ENCODE data around the gene ONECUT3.

ONECUT3 gene

DNA sequence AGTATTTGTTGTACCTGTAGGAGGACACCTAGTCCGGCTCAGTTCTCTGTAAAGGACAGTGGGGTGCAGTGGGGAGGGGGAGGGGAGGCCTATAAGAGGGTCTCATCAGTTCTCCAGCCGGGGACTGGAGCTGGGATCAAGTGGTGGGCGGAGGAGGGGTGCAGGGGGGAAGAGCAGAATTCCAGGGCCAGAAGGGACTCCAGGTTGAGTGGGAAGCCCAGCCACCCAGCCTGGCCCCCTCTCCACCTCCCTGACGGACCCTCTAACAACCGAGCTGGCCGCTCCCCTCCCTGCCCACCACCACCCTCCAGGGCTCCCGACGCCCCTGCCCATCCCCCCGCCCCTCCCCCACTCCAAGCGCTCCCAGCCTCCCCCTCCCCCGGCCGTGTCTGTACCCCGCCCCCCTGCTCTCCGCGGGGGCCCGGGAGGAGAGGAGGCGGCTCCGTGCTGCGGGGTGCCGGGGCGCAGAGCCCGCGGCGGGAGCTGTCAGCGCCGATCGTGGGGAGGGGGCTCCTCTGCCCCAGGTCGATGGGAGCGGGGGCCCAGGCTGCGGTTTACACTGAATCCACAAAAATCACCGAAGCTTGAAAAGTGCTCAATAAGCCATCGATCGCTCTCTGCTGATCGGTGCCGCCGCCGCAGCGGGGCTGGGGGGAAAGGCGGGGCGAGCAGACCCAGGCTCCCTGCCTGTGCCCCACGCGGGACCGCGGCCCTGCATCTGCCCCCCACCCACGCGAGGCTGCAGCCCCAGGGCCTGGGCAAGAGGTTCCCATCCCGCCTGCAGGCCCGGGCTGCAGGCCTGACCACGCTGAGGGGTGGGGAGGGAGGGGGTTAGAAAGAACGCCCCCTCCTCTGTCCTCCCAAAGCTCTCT lies 34.6 kb upstream of the ONECUT3 start:
- WGBS, 2 experiments: 2 to 5% methylated on average over 45 to 47 of the region's 50 CpGs
- H3K36me3 ChIP-seq (ENCODE audit: control insufficient read depth, insufficient read depth, low read length): no peaks in the 10 kb centered on the region
- no peak overlapping the region for H3K27ac ChIP-seq (ENCODE audit: insufficient read depth, low read depth, low read length, poor library complexity, severe bottlenecking)
- H3K4me1 ChIP-seq (ENCODE audit: control insufficient read depth, insufficient read depth, low read length): no peaks in the 10 kb centered on the region
- H3K9me3 ChIP-seq (ENCODE audit: control insufficient read depth, low read length): no peaks in the 10 kb centered on the region
- H3K27me3 ChIP-seq (ENCODE audit: control insufficient read depth, insufficient read depth, low read length, poor library complexity, severe bottlenecking): peaks cover 25% of the 10 kb centered on the region
- H3K4me3 ChIP-seq (ENCODE audit: insufficient read depth, low read depth, low read length): peak overlapping the region; percentile 34

DNA sequence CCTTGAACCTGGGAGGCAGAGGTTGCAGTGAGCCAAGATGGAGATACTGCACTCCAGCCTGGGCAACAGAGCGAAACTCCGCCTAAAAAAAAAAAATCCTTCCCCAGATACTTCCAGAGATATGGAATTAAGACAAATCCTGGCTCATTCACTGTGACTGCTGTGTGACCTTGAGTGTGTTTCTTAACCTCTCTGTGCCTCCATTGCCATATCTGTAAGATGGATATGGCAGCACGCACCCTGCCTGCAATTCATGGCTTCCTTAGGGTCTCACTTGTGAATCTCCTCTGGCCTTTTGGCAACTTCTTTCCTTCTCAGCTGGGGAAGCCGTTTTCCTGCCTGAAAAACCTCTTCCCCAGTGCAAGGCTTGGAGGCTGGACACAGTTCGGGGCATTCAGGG lies 33.8 kb upstream of the ONECUT3 start:
- Histone ChIP-seq H3K4me3 (ENCODE audit: insufficient read depth, low read depth, low read length) (no peak overlapping the region), H3K27ac (ENCODE audit: insufficient read depth, low read depth, low read length, poor library complexity, severe bottlenecking) (no peak overlapping the region), H3K27me3 (ENCODE audit: control insufficient read depth, insufficient read depth, low read length, poor library complexity, severe bottlenecking) (peaks cover 25% of the 10 kb centered on the region), H3K9me3 (ENCODE audit: control insufficient read depth, low read length) (no peaks in the 10 kb centered on the region), H3K36me3 (ENCODE audit: control insufficient read depth, insufficient read depth, low read length) (no peaks in the 10 kb centered on the region), H3K4me1 (ENCODE audit: control insufficient read depth, insufficient read depth, low read length) (no peaks in the 10 kb centered on the region)
- WGBS, 2 experiments: 87 to 95% methylated on average over 5 of the region's 5 CpGs

DNA sequence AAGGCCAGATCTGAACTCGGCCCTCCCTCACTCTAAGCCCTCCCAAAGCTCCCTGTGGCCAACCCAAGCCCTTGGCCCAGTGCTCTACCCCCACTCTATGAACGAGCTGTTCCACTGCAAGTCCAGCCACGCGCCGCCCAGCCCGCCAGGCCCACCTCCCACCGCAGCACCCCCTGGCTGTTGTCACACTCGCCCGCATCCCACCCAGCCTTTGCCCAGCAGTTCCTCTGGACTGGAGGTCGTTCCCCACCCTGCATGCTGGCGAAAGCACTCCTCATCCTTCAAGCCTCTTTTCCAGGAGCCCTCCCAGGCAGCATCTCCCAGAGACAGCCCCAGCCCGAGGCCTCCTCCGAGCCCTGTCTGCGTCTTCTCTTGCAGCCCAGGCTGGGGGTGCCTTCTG lies 33.1 kb upstream of the ONECUT3 start:
- H3K9me3 ChIP-seq (ENCODE audit: control insufficient read depth, low read length): no peaks in the 10 kb centered on the region
- no peaks in the 10 kb centered on the region for H3K4me1 ChIP-seq (ENCODE audit: control insufficient read depth, insufficient read depth, low read length)
- WGBS, 2 experiments: 72 to 77% methylated on average over 14 of the region's 14 CpGs
- peaks cover 27% of the 10 kb centered on the region for H3K27me3 ChIP-seq (ENCODE audit: control insufficient read depth, insufficient read depth, low read length, poor library complexity, severe bottlenecking)
- H3K27ac ChIP-seq (ENCODE audit: insufficient read depth, low read depth, low read length, poor library complexity, severe bottlenecking): no peak overlapping the region
- no peak overlapping the region for H3K4me3 ChIP-seq (ENCODE audit: insufficient read depth, low read depth, low read length)
- H3K36me3 ChIP-seq (ENCODE audit: control insufficient read depth, insufficient read depth, low read length): no peaks in the 10 kb centered on the region

- 8% methylated on average over 90 of the region's 90 CpGs for WGBS, 2 experiments
- H3K27ac ChIP-seq (ENCODE audit: insufficient read depth, low read depth, low read length, poor library complexity, severe bottlenecking): no peak overlapping the region
- H3K36me3 ChIP-seq (ENCODE audit: control insufficient read depth, insufficient read depth, low read length): no peaks in the 10 kb centered on the region
- H3K4me1 ChIP-seq (ENCODE audit: control insufficient read depth, insufficient read depth, low read length): no peaks in the 10 kb centered on the region
- peak overlapping the region; percentile 61 for H3K4me3 ChIP-seq (ENCODE audit: insufficient read depth, low read depth, low read length)
- H3K27me3 ChIP-seq (ENCODE audit: control insufficient read depth, insufficient read depth, low read length, poor library complexity, severe bottlenecking): peaks cover 44% of the 10 kb centered on the region
- H3K9me3 ChIP-seq (ENCODE audit: control insufficient read depth, low read length): no peaks in the 10 kb centered on the region
Measured at GRCh38 chr19:1725100-1726064, 27.9 kb upstream of the ONECUT3 start.

DNA sequence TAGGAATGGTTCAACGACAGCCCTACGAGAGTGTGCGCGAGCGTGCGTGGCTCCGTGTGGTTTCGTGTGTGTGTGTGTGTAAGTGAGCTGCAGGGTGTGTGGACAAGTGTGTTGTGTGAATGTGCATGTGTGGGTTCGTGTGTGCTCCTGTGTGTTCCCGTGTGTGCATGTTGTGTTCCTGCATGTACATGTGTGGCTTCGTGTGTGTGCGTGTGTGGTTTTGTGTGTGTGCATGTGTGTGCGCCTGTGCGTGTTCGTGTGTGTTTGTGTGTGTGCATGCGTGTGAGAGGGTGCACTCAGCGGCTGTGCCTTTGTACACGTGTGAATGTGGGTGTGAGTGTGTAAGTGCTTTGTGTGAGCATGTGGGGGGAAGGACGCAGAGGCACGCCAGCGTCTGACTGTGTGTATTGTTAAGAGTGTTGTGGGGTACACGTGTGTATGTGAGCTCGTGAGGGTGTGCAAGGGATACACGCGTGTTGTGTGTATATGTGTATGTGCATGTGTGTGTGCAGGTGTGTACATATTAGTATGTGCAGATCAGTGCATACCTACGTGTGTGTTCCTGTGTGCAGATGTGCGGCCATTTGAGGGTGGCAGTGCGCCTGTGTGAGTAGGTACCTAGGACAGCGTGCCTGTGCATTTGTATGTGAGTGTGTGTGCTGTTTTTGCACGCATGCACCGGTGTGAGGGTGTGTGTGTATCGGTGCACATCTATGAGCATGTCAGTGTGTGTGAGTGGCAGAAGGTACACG lies 24.3 kb upstream of the ONECUT3 start:
- Histone ChIP-seq H3K4me1 (ENCODE audit: control insufficient read depth, insufficient read depth, low read length) (no peaks in the 10 kb centered on the region), H3K27ac (ENCODE audit: insufficient read depth, low read depth, low read length, poor library complexity, severe bottlenecking) (no peak overlapping the region), H3K4me3 (ENCODE audit: insufficient read depth, low read depth, low read length) (no peak overlapping the region), H3K27me3 (ENCODE audit: control insufficient read depth, insufficient read depth, low read length, poor library complexity, severe bottlenecking) (peaks cover 63% of the 10 kb centered on the region), H3K9me3 (ENCODE audit: control insufficient read depth, low read length) (no peaks in the 10 kb centered on the region), H3K36me3 (ENCODE audit: control insufficient read depth, insufficient read depth, low read length) (no peaks in the 10 kb centered on the region)
- WGBS, 2 experiments: 90 to 92% methylated on average over 33 of the region's 33 CpGs

- no peaks in the 10 kb centered on the region for H3K4me1 ChIP-seq (ENCODE audit: control insufficient read depth, insufficient read depth, low read length)
- no peaks in the 10 kb centered on the region for H3K9me3 ChIP-seq (ENCODE audit: control insufficient read depth, low read length)
- WGBS, 2 experiments: 89 to 91% methylated on average over 19 of the region's 19 CpGs
- H3K27me3 ChIP-seq (ENCODE audit: control insufficient read depth, insufficient read depth, low read length, poor library complexity, severe bottlenecking): peaks cover 68% of the 10 kb centered on the region
- H3K4me3 ChIP-seq (ENCODE audit: insufficient read depth, low read depth, low read length): no peak overlapping the region
- no peaks in the 10 kb centered on the region for H3K36me3 ChIP-seq (ENCODE audit: control insufficient read depth, insufficient read depth, low read length)
- no peak overlapping the region for H3K27ac ChIP-seq (ENCODE audit: insufficient read depth, low read depth, low read length, poor library complexity, severe bottlenecking)
Measured at GRCh38 chr19:1729568-1729925, 23.8 kb upstream of the ONECUT3 start.

- WGBS, 2 experiments: 84 to 88% methylated on average over 16 to 17 of the region's 17 CpGs
- H3K27me3 ChIP-seq (ENCODE audit: control insufficient read depth, insufficient read depth, low read length, poor library complexity, severe bottlenecking): peaks cover 71% of the 10 kb centered on the region
- no peaks in the 10 kb centered on the region for H3K9me3 ChIP-seq (ENCODE audit: control insufficient read depth, low read length)
- H3K4me1 ChIP-seq (ENCODE audit: control insufficient read depth, insufficient read depth, low read length): no peaks in the 10 kb centered on the region
- no peak overlapping the region for H3K27ac ChIP-seq (ENCODE audit: insufficient read depth, low read depth, low read length, poor library complexity, severe bottlenecking)
- no peak overlapping the region for H3K4me3 ChIP-seq (ENCODE audit: insufficient read depth, low read depth, low read length)
- H3K36me3 ChIP-seq (ENCODE audit: control insufficient read depth, insufficient read depth, low read length): no peaks in the 10 kb centered on the region
Measured at GRCh38 chr19:1730157-1730556, 23.1 kb upstream of the ONECUT3 start.

- Histone ChIP-seq H3K36me3 (ENCODE audit: control insufficient read depth, insufficient read depth, low read length) (no peaks in the 10 kb centered on the region), H3K27me3 (ENCODE audit: control insufficient read depth, insufficient read depth, low read length, poor library complexity, severe bottlenecking) (peaks cover 60% of the 10 kb centered on the region), H3K4me3 (ENCODE audit: insufficient read depth, low read depth, low read length) (no peak overlapping the region), H3K27ac (ENCODE audit: insufficient read depth, low read depth, low read length, poor library complexity, severe bottlenecking) (no peak overlapping the region), H3K4me1 (ENCODE audit: control insufficient read depth, insufficient read depth, low read length) (peaks cover 5% of the 10 kb centered on the region), H3K9me3 (ENCODE audit: control insufficient read depth, low read length) (no peaks in the 10 kb centered on the region)
- 30 to 31% methylated on average over 28 of the region's 28 CpGs for WGBS, 2 experiments
Measured at GRCh38 chr19:1734321-1734966, 18.9 kb upstream of the ONECUT3 start.

- Histone ChIP-seq H3K36me3 (ENCODE audit: control insufficient read depth, insufficient read depth, low read length) (no peaks in the 10 kb centered on the region), H3K27me3 (ENCODE audit: control insufficient read depth, insufficient read depth, low read length, poor library complexity, severe bottlenecking) (peaks cover 51% of the 10 kb centered on the region), H3K4me3 (ENCODE audit: insufficient read depth, low read depth, low read length) (no peak overlapping the region), H3K9me3 (ENCODE audit: control insufficient read depth, low read length) (no peaks in the 10 kb centered on the region), H3K27ac (ENCODE audit: insufficient read depth, low read depth, low read length, poor library complexity, severe bottlenecking) (no peak overlapping the region), H3K4me1 (ENCODE audit: control insufficient read depth, insufficient read depth, low read length) (peaks cover 5% of the 10 kb centered on the region)
- 86 to 88% methylated on average over 3 of the region's 3 CpGs for WGBS, 2 experiments
Measured at GRCh38 chr19:1736280-1736679, 17.0 kb upstream of the ONECUT3 start.

Data from ectodermal cell (in vitro differentiated cells).